ENCODE results near the gene CLN6.

DNA sequence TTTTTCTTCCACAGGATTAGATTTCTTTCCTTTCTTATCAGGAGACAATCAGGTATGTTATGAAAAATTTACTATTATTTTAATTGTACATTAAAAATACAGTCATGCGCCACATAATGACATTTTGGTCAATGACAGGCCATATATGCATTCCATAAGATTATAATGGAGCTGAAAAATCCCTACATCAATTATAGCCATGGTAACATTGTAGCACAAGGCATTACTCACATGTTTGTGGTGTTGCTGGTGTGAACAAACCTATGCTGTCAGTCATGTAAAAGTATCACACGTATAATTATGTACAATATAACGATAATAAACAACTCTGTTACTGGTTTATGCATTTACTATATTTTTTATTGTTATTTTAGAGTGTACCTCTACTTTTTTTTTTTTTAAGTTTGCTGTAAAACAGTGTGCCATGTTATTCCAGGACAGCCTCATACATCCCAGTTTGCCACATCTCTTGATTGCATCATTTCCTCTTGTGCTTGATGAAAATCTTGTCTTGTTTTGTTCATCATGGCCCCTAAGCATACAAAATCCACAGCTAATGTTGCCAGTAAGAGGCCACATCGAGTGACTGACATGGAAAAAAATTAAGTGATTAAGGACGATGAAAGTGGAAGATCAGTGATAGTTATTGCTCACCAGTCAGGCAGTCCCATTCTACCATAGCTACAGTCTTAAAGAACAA lies 45.8 kb downstream of the CLN6 start:
- TF ChIP-seq, protein P1, sequence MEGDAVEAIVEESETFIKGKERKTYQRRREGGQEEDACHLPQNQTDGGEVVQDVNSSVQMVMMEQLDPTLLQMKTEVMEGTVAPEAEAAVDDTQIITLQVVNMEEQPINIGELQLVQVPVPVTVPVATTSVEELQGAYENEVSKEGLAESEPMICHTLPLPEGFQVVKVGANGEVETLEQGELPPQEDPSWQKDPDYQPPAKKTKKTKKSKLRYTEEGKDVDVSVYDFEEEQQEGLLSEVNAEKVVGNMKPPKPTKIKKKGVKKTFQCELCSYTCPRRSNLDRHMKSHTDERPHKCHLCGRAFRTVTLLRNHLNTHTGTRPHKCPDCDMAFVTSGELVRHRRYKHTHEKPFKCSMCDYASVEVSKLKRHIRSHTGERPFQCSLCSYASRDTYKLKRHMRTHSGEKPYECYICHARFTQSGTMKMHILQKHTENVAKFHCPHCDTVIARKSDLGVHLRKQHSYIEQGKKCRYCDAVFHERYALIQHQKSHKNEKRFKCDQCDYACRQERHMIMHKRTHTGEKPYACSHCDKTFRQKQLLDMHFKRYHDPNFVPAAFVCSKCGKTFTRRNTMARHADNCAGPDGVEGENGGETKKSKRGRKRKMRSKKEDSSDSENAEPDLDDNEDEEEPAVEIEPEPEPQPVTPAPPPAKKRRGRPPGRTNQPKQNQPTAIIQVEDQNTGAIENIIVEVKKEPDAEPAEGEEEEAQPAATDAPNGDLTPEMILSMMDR (IDR thresholded peaks at IDR 0.05), result no peak
- TF ChIP-seq POLR2A (IDR thresholded peaks at IDR 0.05) (no peak), EP300 (IDR thresholded peaks at IDR 0.05) (no peak), POLR2AphosphoS5 (IDR thresholded peaks at IDR 0.05) (no peak)

Measured in stomach (tissue), 4 donors.